Measurements from ENCODE around the gene PIM3. TPM values are rescaled to one million over a fixed set of nuclear protein-coding genes. Genes with fewer than 3 reads are reported as not detected.

PIM3 gene
- total RNA-seq, 5 donors from 2014 or later (not counting 1 experiment from before 2014, with no cell fraction given), result 61.5 to 167 (median 65.0) TPM

DNA sequence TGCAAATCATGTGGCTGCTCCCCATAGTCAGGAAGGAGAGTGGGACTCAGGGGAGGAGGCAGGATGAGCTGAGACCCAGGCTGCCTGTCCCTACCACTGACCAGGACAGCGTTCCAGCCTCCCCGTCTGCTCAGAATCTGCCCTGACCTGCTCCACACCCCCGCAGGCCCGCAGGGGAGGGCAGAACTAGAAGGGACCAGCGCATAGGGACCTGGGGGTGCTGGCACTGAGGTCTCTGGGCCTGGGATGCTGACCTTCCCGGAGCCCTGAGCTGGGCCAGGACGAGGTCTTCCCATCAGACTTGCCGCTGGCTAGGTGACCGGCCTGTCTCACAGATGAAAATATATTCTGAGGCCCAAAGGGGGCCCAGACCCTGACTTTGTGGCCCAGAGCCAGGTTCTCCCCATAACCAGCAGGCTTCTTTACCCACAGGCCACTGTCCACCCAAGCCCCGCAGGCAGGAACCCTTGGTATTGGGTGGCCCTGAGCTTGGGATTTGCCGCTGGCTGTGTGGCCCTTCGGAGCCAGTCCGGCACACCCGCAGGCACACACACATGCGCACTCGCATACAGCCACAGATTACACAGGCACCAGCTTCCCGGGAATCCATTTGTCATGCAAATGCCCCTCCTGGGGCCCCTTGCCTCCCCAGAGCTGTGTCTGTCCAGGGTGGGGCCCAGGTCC lies 13.8 kb upstream of the PIM3 start:
- CTCF ChIA-PET, result no interaction called here
- no peaks in the 10 kb centered on the region for H3K36me3 Mint-ChIP-seq
- H3K4me1 Mint-ChIP-seq, result peaks cover 11 to 16% (median 12%) of the 10 kb centered on the region in 3 donors
- WGBS (ENCODE audit: insufficient coverage), result 97% methylated on average over 17 of the region's 17 CpGs
- POLR2A ChIA-PET, result no interaction called here
- ATAC-seq (replicated peaks in 1 of 4) (no peak), DNase-seq (no peak)
- peak overlapping the region; percentile 92 to 93 for H3K27ac Mint-ChIP-seq
- Histone ChIP-seq H3K4me1 (ENCODE audit: control insufficient read depth in 1 of 2, extremely low read depth in 1 of 2, insufficient read depth in 2 of 2, low read length in 2 of 2) (peaks cover 5 to 41% of the 10 kb centered on the region in 2 experiments), H3K36me3 (ENCODE audit: control insufficient read depth in 2 of 2, extremely low read depth in 1 of 2, insufficient read depth in 1 of 2, low read length in 1 of 2) (no peaks in the 10 kb centered on the region), H3K27ac (ENCODE audit: low read length) (peak overlapping the region; percentile 97), H3K4me3 (ENCODE audit: control insufficient read depth in 1 of 2, extremely low read depth in 1 of 2, low read length in 1 of 2) (no peak overlapping the region), H3K27me3 (replicated peaks in 1 of 2; ENCODE audit: control insufficient read depth in 2 of 2, extremely low read depth in 1 of 2, insufficient read depth in 2 of 2, low read length in 1 of 2) (peaks cover 0 to 4% of the 10 kb centered on the region in 2 experiments), H3K9me3 (no peaks in the 10 kb centered on the region)
- H3K9me3 Mint-ChIP-seq, result no peaks in the 10 kb centered on the region
- H3K27me3 Mint-ChIP-seq, result no peaks in the 10 kb centered on the region
- H3K4me3 Mint-ChIP-seq, result no peak overlapping the region

DNA sequence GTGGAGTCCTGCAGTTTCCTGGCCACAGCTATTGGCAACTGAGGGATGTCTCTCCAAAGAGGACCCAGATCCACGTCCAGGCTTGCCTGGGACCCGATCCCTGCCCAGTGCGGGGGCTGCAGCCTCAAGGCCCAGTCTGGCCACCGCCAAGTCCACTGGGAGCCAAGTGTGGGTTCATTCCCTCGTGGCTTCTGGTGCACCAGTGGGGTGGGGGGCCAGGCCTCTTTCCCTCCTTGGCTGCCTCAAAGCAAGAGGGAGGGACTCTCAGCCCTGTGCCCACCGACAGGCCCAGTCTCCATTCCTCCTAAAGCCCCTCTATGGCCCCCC lies 13.3 kb upstream of the PIM3 start:
- WGBS (ENCODE audit: insufficient coverage), result 88% methylated on average over 4 of the region's 6 CpGs
- ATAC-seq (replicated peaks in 1 of 4) (no peak), DNase-seq (no peak)
- Histone ChIP-seq H3K4me3 (ENCODE audit: control insufficient read depth in 1 of 2, extremely low read depth in 1 of 2, low read length in 1 of 2) (no peak overlapping the region), H3K4me1 (ENCODE audit: control insufficient read depth in 1 of 2, extremely low read depth in 1 of 2, insufficient read depth in 2 of 2, low read length in 2 of 2) (peaks cover 5 to 41% of the 10 kb centered on the region in 2 experiments), H3K27me3 (replicated peaks in 1 of 2; ENCODE audit: control insufficient read depth in 2 of 2, extremely low read depth in 1 of 2, insufficient read depth in 2 of 2, low read length in 1 of 2) (peaks cover 0 to 4% of the 10 kb centered on the region in 2 experiments), H3K27ac (ENCODE audit: low read length) (no peak overlapping the region), H3K36me3 (ENCODE audit: control insufficient read depth in 2 of 2, extremely low read depth in 1 of 2, insufficient read depth in 1 of 2, low read length in 1 of 2) (no peaks in the 10 kb centered on the region), H3K9me3 (no peaks in the 10 kb centered on the region)
- ChIA-PET POLR2A (no interaction called here), CTCF (no interaction called here)
- peak overlapping the region in 1 of 2 donors; percentile 55 for H3K27ac Mint-ChIP-seq
- H3K9me3 Mint-ChIP-seq, result no peaks in the 10 kb centered on the region
- H3K4me3 Mint-ChIP-seq, result no peak overlapping the region
- H3K36me3 Mint-ChIP-seq, result no peaks in the 10 kb centered on the region
- no peaks in the 10 kb centered on the region for H3K27me3 Mint-ChIP-seq
- H3K4me1 Mint-ChIP-seq, result peaks cover 11 to 16% (median 12%) of the 10 kb centered on the region in 3 donors

DNA sequence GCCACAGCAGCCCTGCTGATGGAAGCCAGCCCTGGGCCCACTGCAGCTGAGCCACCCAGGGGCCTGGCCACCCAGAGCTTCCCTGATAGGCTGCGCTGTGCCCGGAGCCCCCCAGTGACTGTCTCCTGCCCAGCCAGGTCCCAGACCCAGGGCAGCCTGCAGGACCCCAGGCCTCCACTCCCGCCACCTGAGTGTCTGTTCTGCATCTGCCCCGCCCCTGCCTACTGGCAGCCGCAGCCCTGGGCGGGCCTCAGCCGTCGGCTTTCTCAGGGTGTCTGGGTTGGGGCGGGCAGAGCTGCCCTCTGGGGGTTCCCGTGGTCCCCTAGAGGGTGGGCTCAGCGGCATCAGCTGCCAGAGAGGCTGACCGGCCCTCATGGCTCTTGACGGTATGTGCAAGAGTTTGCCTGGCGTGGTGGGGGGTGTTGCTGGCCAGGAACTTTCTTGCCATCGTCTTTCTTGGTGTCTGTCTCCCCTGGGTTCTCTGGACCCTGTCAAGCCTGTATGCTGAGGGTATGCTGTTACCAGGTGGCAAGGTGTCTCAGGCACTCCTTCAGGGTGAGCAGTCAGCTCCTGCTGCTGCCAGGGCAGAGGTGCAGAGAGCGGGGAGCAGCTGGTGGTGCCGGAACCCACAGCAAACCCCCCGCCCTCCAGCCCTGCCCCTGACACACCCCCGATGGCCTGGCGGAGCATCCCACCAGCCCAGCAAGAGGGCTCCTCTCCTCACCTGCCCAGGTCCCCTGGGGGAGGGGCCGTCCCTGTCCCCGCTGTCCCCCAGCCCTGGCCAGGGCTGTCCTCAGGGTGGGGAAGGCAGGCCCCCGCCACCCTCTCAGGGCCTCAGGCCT lies 12.2 kb upstream of the PIM3 start:
- WGBS (ENCODE audit: insufficient coverage), result 92% methylated on average over 17 of the region's 23 CpGs
- CTCF ChIA-PET, result interaction anchor here (0.6 to 1.1 kb wide), 2 partner anchors 9 to 153 kb away, joined by 3 to 4 read pairs; no protein-coding TSS in a partner anchor

DNA sequence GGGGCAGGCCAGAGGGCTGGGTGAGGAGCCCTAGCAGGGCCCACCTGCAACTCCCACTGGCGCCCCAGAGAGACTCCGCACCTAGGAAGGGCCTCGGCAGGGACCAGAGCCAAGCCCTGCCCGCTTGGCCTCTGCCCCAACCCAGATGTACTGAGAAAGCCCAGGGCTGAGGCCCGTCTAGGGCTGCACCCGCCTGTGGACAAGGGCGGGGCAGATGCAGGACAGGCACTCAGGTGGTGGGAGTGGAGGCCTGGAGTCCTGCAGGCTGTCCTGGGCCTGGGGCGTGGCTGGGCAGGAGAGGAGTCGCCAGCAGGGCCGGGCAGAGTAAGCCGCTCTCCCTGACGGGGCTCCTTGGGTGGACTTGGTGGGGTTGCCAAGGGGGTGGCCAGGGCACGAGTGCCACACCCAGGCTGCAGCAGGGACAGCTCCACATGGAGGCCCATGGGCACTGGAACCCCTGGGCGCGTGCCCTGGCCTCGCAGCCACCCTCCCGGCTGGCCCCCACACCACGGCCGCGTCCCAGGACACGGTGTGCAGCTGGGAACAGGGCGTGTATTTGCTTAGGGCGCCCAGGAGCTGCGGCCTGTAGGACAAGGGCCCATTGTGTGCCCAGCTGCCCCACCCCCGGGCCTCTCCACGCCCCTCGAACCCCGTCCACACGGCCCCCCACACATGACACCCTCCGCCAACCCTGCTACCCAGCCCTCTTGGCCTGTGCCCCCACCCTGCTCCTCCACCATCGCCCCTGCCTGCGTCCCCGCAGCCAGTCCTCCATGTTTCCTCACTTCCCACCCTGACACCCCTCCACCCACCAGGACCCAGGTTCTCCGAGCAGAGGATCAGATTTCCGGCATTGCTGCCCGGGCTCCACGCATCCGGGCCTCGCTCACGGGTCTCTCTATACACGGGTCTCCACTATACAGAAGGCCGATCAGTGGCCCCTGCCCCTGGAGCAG lies 11.3 kb upstream of the PIM3 start:
- Histone ChIP-seq H3K4me1 (ENCODE audit: control insufficient read depth in 1 of 2, extremely low read depth in 1 of 2, insufficient read depth in 2 of 2, low read length in 2 of 2) (peaks cover 5 to 41% of the 10 kb centered on the region in 2 experiments), H3K36me3 (ENCODE audit: control insufficient read depth in 2 of 2, extremely low read depth in 1 of 2, insufficient read depth in 1 of 2, low read length in 1 of 2) (no peaks in the 10 kb centered on the region), H3K27ac (ENCODE audit: low read length) (no peak overlapping the region), H3K4me3 (ENCODE audit: control insufficient read depth in 1 of 2, extremely low read depth in 1 of 2, low read length in 1 of 2) (no peak overlapping the region), H3K9me3 (no peaks in the 10 kb centered on the region), H3K27me3 (replicated peaks in 1 of 2; ENCODE audit: control insufficient read depth in 2 of 2, extremely low read depth in 1 of 2, insufficient read depth in 2 of 2, low read length in 1 of 2) (peaks cover 0 to 4% of the 10 kb centered on the region in 2 experiments)
- no peak for ATAC-seq (replicated peaks in 1 of 4)
- Mint-ChIP-seq H3K9me3 (no peaks in the 10 kb centered on the region), H3K4me1 (peaks cover 11 to 16% (median 12%) of the 10 kb centered on the region in 3 donors), H3K27ac (no peak overlapping the region), H3K4me3 (no peak overlapping the region), H3K36me3 (no peaks in the 10 kb centered on the region), H3K27me3 (no peaks in the 10 kb centered on the region)
- POLR2A ChIA-PET, result no interaction called here
- CTCF ChIA-PET, result interaction anchor here (0.6 to 1.1 kb wide), 2 partner anchors 9 to 152 kb away, joined by 3 to 4 read pairs; no protein-coding TSS in a partner anchor
- 95% methylated on average over 31 of the region's 42 CpGs for WGBS (ENCODE audit: insufficient coverage)
- DNase-seq, result no peak

More for the DNA sequence above, 12.2 kb upstream of the PIM3 start:
- Mint-ChIP-seq H3K27ac (no peak overlapping the region), H3K4me3 (no peak overlapping the region), H3K4me1 (peaks cover 11 to 16% (median 12%) of the 10 kb centered on the region in 3 donors), H3K9me3 (no peaks in the 10 kb centered on the region), H3K27me3 (no peaks in the 10 kb centered on the region), H3K36me3 (no peaks in the 10 kb centered on the region)
- Histone ChIP-seq H3K27me3 (replicated peaks in 1 of 2; ENCODE audit: control insufficient read depth in 2 of 2, extremely low read depth in 1 of 2, insufficient read depth in 2 of 2, low read length in 1 of 2) (peaks cover 0 to 4% of the 10 kb centered on the region in 2 experiments), H3K9me3 (no peaks in the 10 kb centered on the region), H3K4me1 (ENCODE audit: control insufficient read depth in 1 of 2, extremely low read depth in 1 of 2, insufficient read depth in 2 of 2, low read length in 2 of 2) (peaks cover 5 to 41% of the 10 kb centered on the region in 2 experiments), H3K4me3 (ENCODE audit: control insufficient read depth in 1 of 2, extremely low read depth in 1 of 2, low read length in 1 of 2) (no peak overlapping the region), H3K36me3 (ENCODE audit: control insufficient read depth in 2 of 2, extremely low read depth in 1 of 2, insufficient read depth in 1 of 2, low read length in 1 of 2) (no peaks in the 10 kb centered on the region), H3K27ac (ENCODE audit: low read length) (no peak overlapping the region)
- no peak for DNase-seq
- POLR2A ChIA-PET, result no interaction called here
- no peak for ATAC-seq (replicated peaks in 1 of 4)

DNA sequence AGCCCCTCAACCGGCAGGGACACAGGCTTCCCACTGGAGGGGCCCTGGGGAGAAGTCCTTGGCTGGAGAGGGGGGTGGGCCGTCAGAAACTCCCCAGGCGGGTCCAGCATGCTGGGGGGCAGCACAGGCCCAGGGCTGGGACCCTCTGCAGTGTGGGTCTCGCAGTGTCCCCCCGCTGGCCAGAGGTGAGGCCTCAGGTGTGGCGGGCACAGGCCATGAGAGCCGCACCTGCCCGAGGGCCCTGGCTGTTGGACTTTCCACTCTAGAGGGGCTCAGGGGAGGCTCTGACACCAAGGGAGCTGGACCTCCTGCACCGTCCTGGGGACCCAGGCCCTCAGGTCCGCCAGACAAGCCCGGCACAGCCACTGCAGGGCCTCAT lies 10.7 kb upstream of the PIM3 start:
- peaks cover 11 to 16% (median 12%) of the 10 kb centered on the region in 3 donors for H3K4me1 Mint-ChIP-seq
- no peaks in the 10 kb centered on the region for H3K27me3 Mint-ChIP-seq
- H3K4me3 Mint-ChIP-seq, result no peak overlapping the region
- POLR2A ChIA-PET, result no interaction called here
- H3K27ac Mint-ChIP-seq, result no peak overlapping the region
- Histone ChIP-seq H3K4me3 (ENCODE audit: control insufficient read depth in 1 of 2, extremely low read depth in 1 of 2, low read length in 1 of 2) (no peak overlapping the region), H3K9me3 (no peaks in the 10 kb centered on the region), H3K27me3 (replicated peaks in 1 of 2; ENCODE audit: control insufficient read depth in 2 of 2, extremely low read depth in 1 of 2, insufficient read depth in 2 of 2, low read length in 1 of 2) (peaks cover 0 to 4% of the 10 kb centered on the region in 2 experiments), H3K27ac (ENCODE audit: low read length) (no peak overlapping the region), H3K4me1 (ENCODE audit: control insufficient read depth in 1 of 2, extremely low read depth in 1 of 2, insufficient read depth in 2 of 2, low read length in 2 of 2) (peaks cover 5 to 36% of the 10 kb centered on the region in 2 experiments), H3K36me3 (ENCODE audit: control insufficient read depth in 2 of 2, extremely low read depth in 1 of 2, insufficient read depth in 1 of 2, low read length in 1 of 2) (no peaks in the 10 kb centered on the region)
- 87% methylated on average over 5 of the region's 11 CpGs for WGBS (ENCODE audit: insufficient coverage)
- H3K36me3 Mint-ChIP-seq, result no peaks in the 10 kb centered on the region
- H3K9me3 Mint-ChIP-seq, result no peaks in the 10 kb centered on the region
- no peak for DNase-seq
- CTCF ChIA-PET, result no interaction called here
- no peak for ATAC-seq (replicated peaks in 1 of 4)

Measured in T-cell (primary cell).